Lower leg skin (tissue), 3 donors: ENCODE data around the gene APOBEC3G.

Experiments used
- POLR2A ChIP-seq, 2 donors: fragments of 450-650 bp; IDR thresholded peaks; one replicate each; pipeline ENCODE4 v1.6.1; 2016 to 2017; ENCODE audit warnings: antibody characterized with exemption in 2 of 2, mild to moderate bottlenecking in 1 of 2, moderate library complexity in 1 of 2
- TF ChIP-seq, protein P1 (sequence below), 3 donors: fragments of 450-650 bp; IDR thresholded peaks; one replicate each; pipeline ENCODE4 v1.5.1; 2016; ENCODE audit warnings: antibody characterized with exemption in 3 of 3, mild to moderate bottlenecking in 3 of 3, moderate library complexity in 2 of 3

DNA sequence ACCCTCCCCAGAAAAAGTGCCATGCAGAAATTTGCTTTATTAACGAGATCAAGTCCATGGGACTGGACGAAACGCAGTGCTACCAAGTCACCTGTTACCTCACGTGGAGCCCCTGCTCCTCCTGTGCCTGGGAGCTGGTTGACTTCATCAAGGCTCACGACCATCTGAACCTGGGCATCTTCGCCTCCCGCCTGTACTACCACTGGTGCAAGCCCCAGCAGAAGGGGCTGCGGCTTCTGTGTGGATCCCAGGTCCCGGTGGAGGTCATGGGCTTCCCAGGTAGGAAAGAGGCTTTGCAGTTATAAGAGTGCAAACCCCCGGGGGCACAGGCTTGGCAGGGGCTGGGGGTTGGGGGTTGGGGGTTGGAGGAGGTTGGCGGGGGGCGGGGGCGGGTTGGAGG lies 24.2 kb downstream of the APOBEC3G start:
- no peak for TF ChIP-seq POLR2A (IDR thresholded peaks at IDR 0.05)
- TF ChIP-seq, protein P1, sequence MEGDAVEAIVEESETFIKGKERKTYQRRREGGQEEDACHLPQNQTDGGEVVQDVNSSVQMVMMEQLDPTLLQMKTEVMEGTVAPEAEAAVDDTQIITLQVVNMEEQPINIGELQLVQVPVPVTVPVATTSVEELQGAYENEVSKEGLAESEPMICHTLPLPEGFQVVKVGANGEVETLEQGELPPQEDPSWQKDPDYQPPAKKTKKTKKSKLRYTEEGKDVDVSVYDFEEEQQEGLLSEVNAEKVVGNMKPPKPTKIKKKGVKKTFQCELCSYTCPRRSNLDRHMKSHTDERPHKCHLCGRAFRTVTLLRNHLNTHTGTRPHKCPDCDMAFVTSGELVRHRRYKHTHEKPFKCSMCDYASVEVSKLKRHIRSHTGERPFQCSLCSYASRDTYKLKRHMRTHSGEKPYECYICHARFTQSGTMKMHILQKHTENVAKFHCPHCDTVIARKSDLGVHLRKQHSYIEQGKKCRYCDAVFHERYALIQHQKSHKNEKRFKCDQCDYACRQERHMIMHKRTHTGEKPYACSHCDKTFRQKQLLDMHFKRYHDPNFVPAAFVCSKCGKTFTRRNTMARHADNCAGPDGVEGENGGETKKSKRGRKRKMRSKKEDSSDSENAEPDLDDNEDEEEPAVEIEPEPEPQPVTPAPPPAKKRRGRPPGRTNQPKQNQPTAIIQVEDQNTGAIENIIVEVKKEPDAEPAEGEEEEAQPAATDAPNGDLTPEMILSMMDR (IDR thresholded peaks at IDR 0.05), result no peak
